GM12878 (cell line): ENCODE data around the gene C19orf81. TPM values are rescaled to one million over a fixed set of nuclear protein-coding genes. Genes with fewer than 3 reads are reported as not detected.
A peak's percentile ranks its signal among the peaks of the same experiment; 100 is the strongest.

ENCODE experiments used
- BCLAF1 ChIP-seq: fragments of 450-650 bp; IDR thresholded peaks from 2 replicates; pipeline ENCODE4 v1.6.1; 2017; ENCODE audit warnings: antibody characterized with exemption, mild to moderate bottlenecking, moderate library complexity
- CHD1 ChIP-seq: IDR thresholded peaks from 2 replicates; pipeline ENCODE4 v1.6.1; 2012; ENCODE audit warnings: low read depth, low read length, improper control_type of control experiment
- CUX1 ChIP-seq: IDR thresholded peaks from 2 replicates; pipeline ENCODE4 v1.6.1; 2012; ENCODE audit warnings: improper control_type of control experiment, low read depth, low read length; ENCODE audit not compliant: insufficient replicate concordance
- EZH2 ChIP-seq: IDR thresholded peaks from 2 replicates; pipeline ENCODE4 v1.6.1; 2012; ENCODE audit warnings: low read depth, mild to moderate bottlenecking, control low read depth, inconsistent platforms, low read length, borderline replicate concordance; ENCODE audit not compliant: control insufficient read depth
- HDAC2 ChIP-seq: fragments of 200-600 bp; sonication (generic); IDR thresholded peaks from 2 replicates; pipeline ENCODE4 v1.6.1; 2017
- KLF5 ChIP-seq: fragments of 450-650 bp; IDR thresholded peaks from 2 replicates; pipeline ENCODE4 v1.6.1; 2014; ENCODE audit warnings: mild to moderate bottlenecking; ENCODE audit not compliant: partially characterized antibody
- MAX ChIP-seq: IDR thresholded peaks from 2 replicates; pipeline ENCODE4 v1.6.1; 2012; ENCODE audit warnings: low read depth, low read length, improper control_type of control experiment
- MTA3 ChIP-seq: IDR thresholded peaks from 2 replicates; pipeline ENCODE4 v1.6.1; 2012; ENCODE audit warnings: low read length, inconsistent platforms, borderline replicate concordance
- PAX8 ChIP-seq: fragments of 450-650 bp; IDR thresholded peaks from 2 replicates; pipeline ENCODE4 v1.6.1; 2017; ENCODE audit warnings: mild to moderate bottlenecking, moderate library complexity
- POLR2AphosphoS2 ChIP-seq: IDR thresholded peaks from 2 replicates; pipeline ENCODE4 v1.6.1; 2011; ENCODE audit warnings: low read depth, mild to moderate bottlenecking, low read length, improper control_type of control experiment, moderate library complexity
- POU2F2 ChIP-seq: IDR thresholded peaks from 3 replicates; pipeline ENCODE4 v1.6.1; 2011; ENCODE audit warnings: low read depth, mild to moderate bottlenecking, low read length, borderline replicate concordance
- RAD21 ChIP-seq: IDR thresholded peaks from 2 replicates; pipeline ENCODE4 v1.6.1; 2011; ENCODE audit warnings: mild to moderate bottlenecking, low read depth, low read length, moderate library complexity; ENCODE audit not compliant: insufficient read depth
- RELA ChIP-seq: fragments of 450-650 bp; IDR thresholded peaks from 2 replicates; pipeline ENCODE4 v1.8.0; 2014; ENCODE audit warnings: borderline replicate concordance; ENCODE audit not compliant: partially characterized antibody
- RELB ChIP-seq: fragments of 450-650 bp; IDR thresholded peaks from 2 replicates; pipeline ENCODE4 v1.6.1; 2017; ENCODE audit warnings: low read depth, mild to moderate bottlenecking, moderate library complexity
- SKIL ChIP-seq: fragments of 450-650 bp; IDR thresholded peaks from 2 replicates; pipeline ENCODE4 v1.6.1; 2017; ENCODE audit warnings: mild to moderate bottlenecking, low read depth, inconsistent platforms; ENCODE audit not compliant: poor library complexity, severe bottlenecking
- SREBF2 ChIP-seq: IDR thresholded peaks from 2 replicates; pipeline ENCODE4 v1.6.1; 2012; ENCODE audit warnings: mild to moderate bottlenecking, low read length
- polyA plus RNA-seq, 11 experiments: library from polyadenylated mRNA; depleted of rRNA in 4 of 11; unstranded in 6 of 11; stranded (reverse) in 5 of 11; fragments of >200 nt; fragmentation: Nextera tagmentation in 4 of 11; fragmentation: Illumina TruSeq in 1 of 11; extraction: Ambion mirVana in 4 of 11; extraction: Trizol in 1 of 11; gene quantifications; 1 replicate in 1 of 11; 2 replicates in 10 of 11; pipeline versions ENCODE4 v1.2.1 to v1.2.3, GENCODE V29; 2011 to 2016; ENCODE audit warnings: inconsistent platforms in 2 of 11, missing spikeins in 2 of 11, low read depth in 1 of 11
- total RNA-seq, 4 experiments: library from RNA; depleted of rRNA in 3 of 4; stranded (reverse); fragments of >200 nt in 3 of 4; fragmentation: Illumina TruSeq in 1 of 4; extraction: Trizol in 1 of 4; gene quantifications; 2 replicates each; pipeline versions ENCODE4 v1.2.1 to v1.2.3, GENCODE V29; 2013 to 2021

C19orf81 gene
- total and polyA plus RNA-seq, 10 of the 15 experiments (the other 5 are each of a cell fraction or from before 2014, with no cell fraction given), result 0.69 TPM; not detected in 9

- TF ChIP-seq SKIL (no peak), MTA3 (no peak), PAX8 (no peak), POLR2AphosphoS2 (no peak), EZH2 (no peak), RAD21 (no peak), KLF5 (no peak), CUX1 (no peak), MAX (peak; percentile 68; the same call in 1 of the 2 replicates), RELB (no peak), SREBF2 (no peak), HDAC2 (no peak), RELA (no peak), CHD1 (no peak), BCLAF1 (no peak), POU2F2 (no peak)
These were observed 30.2 kb downstream of the C19orf81 start (continued) for GRCh38 chr19:50679177-50680125.
